Measurements from ENCODE around the gene KIAA0513.
"Not testable (repeated sequence)": the region's sequence is repeated elsewhere in the genome, so short reads cannot be mapped to it uniquely, and the experiment has no call there.

Gene KIAA0513

DNA sequence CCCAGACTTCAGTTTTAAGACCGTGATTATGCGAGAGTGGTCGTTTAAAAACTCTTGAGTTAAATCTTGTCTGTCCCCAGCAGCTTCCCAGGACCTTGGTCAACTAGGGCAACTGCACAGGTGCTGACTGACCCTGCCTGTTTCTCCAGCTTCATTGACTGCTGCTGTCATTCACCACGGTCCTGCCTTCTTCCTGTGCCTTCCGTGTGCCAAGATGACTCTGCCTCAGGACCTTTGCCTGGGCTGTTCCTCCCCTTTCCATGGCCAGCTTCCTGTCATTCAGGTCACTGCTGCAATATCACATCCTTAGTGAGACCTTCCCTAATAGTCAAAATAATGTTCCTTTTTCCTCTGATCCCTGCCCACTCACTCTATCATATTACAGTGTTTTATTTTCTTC is 3.9 kb downstream of the KIAA0513 start:
- no peak for DNase-seq

- not testable (repeated sequence) for DNase-seq
Measured at GRCh38 chr16:85032187-85032586, 4.6 kb downstream of the KIAA0513 start.

- DNase-seq: no peak
Measured at GRCh38 chr16:85033171-85033570, 5.6 kb downstream of the KIAA0513 start.

DNA sequence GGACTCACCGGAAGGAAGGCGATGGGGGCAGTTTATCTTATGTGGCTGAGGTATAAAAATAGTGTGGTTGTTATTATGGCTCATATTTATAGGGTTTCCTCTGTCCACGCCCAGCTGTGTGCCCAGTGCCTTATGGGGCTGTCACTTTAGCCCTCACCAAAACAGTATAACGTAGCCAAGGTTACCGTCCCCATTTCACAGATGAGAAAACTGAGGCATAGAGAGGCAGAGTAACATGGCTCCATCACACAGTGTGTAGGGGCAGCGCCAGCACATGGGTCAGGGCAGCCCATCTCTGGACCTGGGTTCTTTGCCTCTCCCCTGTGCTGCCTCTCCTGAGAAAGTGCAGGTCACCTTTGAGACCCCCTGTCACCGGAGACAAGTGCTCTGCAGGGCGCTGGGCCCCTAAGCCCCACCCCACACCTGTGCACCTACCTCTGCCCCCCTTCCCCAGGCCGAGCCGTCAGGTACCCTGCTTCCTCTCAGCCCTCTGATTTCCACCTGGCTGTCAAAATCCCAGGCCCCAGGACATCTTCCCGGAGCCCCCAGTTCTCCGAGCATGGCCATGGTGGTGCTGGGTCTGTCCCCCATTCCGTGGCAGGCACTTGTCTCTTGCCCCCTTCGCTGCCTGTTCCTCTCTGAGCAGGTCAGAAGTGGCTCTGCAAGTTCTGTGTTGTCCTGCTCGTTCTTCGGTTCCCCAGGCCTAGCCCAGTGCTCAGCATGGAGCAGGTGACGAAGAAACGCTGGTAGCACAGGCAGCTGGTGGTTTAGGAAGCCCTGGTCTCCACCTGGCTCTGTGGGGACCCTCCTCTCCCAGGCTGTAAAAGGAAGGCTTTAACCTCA is 7.2 kb downstream of the KIAA0513 start:
- DNase-seq: no peak

- DNase-seq: no peak
Measured at GRCh38 chr16:85036236-85037049, 8.8 kb downstream of the KIAA0513 start.

GRCh38 chr16:85037050-85037410 is 9.4 kb downstream of the KIAA0513 start:
- DNase-seq: no peak

DNA sequence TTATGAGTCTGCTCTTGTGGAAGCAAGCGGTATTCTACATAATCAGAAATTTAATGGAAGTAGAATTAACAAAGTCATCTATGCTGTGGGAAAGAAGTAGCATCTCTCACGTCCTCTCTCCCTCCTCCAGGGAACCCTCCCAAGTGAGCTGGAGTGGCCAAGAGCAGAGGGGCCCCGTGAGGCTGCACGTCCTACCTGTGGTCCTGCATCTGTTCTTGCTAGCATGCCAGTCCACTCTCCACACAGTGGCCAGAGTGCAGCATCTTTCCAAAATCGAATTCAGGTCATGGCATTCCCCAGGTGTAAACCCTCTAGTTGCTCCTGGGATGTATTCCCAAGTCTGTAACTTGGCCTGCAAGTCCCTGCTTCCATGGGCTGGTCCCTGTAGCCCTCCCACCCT is 10.1 kb downstream of the KIAA0513 start:
- no peak for DNase-seq

GRCh38 chr16:85040685-85041084 is 13.1 kb downstream of the KIAA0513 start:
- no peak for DNase-seq

DNA sequence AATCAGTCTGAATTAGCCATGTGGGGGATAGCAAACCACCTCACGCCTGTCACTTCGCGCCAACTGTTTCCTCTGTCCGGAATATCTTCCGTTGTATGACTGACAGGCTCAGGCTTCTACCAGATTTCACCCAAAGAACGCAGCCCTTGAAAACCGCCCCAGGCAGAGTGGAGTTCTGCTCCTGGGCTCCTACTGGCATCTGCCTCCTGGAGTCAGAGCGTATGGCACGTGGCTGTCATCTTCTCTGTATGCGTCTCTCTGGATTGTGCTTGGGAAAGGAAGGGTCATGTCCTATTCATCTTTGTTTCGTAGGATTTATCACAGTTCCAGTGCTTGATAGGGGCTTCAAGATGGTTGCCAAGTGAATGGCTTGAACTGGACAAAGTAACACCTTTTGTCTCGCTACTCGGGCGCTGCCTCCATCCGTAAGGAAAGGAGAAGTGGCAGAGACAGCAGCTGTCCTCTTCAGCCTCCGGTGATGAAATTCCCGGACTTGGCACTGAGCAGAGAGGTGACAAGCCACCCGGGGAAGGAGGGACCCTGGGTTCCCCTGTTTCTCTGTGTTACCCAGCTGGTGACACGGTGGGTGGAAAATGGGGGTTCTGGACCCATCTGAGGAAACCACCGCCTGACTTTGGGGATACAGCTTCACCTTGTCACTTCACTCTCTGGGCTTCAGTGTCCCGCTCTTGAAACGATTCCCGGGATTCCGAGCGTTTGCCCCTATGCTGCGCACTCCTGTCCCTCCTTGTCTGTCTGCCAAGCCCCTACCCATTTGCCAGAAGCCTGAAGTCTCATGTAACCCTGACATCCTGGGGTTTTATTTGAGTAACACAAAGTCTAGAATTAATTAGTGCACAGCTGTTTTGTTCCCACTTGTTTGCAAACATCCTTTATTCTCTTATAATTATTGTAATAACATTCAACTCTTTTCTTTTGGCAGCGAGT is 13.9 kb downstream of the KIAA0513 start:
- no peak for DNase-seq

GRCh38 chr16:85042167-85042526 is 14.6 kb downstream of the KIAA0513 start:
- DNase-seq: no peak

DNA sequence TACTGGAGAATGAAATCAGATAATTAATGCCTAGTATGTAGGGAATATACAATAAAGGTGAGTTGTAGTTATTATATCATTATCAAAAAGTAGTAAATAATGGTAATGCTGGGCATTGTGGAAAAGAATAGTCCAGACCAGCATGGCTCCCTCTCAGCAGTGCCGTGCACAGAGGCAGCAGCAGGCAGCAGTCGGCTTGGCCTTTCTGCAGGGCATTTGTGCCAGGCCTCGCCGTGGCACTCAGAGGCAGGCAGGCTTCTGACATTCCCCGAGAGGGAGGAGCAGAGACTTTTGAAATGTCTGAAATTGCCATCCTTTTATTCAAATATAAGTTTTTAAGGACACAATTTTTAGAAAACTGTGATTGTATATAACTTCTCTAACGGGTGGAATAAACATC is 15.0 kb downstream of the KIAA0513 start:
- DNase-seq: no peak

GRCh38 chr16:85045077-85045476 is 17.5 kb downstream of the KIAA0513 start:
- no peak for DNase-seq

- no peak for DNase-seq
Measured at GRCh38 chr16:85045641-85046471, 18.3 kb downstream of the KIAA0513 start.

DNA sequence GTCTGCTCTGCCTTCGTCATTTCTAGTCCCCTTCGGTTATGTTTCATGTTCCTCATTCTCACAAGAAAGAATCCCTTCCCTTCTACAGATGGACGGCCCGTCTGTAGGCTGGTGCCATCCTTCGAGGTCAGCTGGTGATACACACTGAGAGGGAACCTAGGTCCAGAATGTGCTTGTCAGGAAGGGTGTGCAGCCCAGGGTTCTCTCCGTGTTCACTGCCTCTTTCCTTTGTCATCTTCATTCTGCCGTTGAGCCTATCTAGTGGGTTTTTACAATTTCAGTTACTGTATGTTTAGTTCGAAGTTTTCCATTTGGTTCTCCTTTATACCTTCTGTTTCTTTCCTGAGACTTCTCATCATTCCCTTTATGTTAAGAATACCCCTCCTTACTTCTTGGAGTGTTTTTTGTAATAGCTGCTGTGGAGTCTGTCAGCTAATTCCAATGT is 18.9 kb downstream of the KIAA0513 start:
- no peak for DNase-seq

- DNase-seq: no peak
Measured at GRCh38 chr16:85046931-85047866, 19.6 kb downstream of the KIAA0513 start.

GRCh38 chr16:85047867-85048455 is 20.4 kb downstream of the KIAA0513 start:
- no peak for DNase-seq

- DNase-seq: no peak
Measured at GRCh38 chr16:85048921-85049562, 21.4 kb downstream of the KIAA0513 start.

DNA sequence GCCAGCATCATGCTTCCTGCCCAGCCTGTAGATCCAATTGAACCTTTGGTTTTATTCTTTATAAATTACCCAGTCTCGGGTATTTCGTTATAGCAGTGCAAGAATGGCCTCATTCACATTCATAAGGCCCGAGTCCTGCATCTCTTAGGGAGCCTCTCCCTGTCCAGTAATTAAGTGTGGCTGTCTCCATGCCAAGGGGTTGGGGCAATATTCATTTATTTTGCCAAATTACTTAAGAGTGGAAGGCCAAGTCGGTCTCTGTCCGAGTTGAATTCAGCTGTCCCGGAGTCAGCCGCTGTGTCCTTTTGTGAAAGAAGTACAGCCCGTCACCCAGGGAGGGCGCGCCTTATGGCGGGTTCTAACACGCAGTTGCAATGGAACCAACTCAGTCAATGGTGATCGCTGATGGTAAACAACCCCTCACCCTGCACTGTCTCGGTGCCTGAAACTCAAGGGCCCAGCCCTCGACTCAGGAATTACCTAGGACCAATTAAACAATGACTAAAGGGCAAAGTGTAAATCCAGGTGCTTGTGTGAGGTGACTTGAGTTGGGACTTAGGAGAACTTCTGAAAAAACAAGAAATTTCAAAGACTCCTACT is 22.2 kb downstream of the KIAA0513 start:
- DNase-seq: no peak

GRCh38 chr16:85051067-85051581 is 23.5 kb downstream of the KIAA0513 start:
- no peak for DNase-seq
